Measurements from ENCODE around the gene PIGZ.

DNA sequence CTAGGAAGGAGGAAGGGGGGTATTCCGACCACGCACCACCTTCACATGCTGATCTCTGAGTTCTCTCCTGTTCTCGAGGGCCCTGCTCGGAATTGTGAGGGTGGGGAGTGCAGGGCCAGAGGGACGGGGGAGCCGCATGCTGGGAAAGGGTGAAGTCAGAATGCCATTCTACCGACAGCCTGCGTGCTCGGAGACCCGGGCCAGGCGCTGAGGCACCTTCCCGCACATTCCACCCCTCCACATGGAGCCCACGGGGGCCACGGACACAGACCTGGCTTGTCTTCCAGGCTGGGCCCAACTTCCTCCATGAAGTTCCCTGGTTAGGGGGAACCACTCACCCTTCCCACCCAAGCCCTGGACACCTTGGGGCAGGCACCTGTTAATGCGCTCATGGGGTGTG lies 28.7 kb upstream of the PIGZ start:
- no peak for TF ChIP-seq CTCF (IDR thresholded peaks at IDR 0.05; ENCODE audit: poor library complexity)
- TF ChIP-seq EZH2phosphoT487 (IDR thresholded peaks at IDR 0.05; ENCODE audit: low read depth, severe bottlenecking, unreplicated experiment), result no peak
- TF ChIP-seq EZH2 (IDR thresholded peaks at IDR 0.05; ENCODE audit: borderline replicate concordance), result no peak

All from hepatocyte (in vitro differentiated cells).